Transverse colon (tissue), 4 donors: Measurements from ENCODE around the gene METTL14. TPM values are rescaled to one million over a fixed set of nuclear protein-coding genes. Genes with fewer than 3 reads are reported as not detected.

Experiments used
- DNase-seq: peaks from one replicate; pipeline ENCODE4 v3.0.0-alpha.2; 2019
- H3K27ac ChIP-seq, 4 donors: fragments of 200-600 bp; sonication (generic); 2 replicates each; pipeline ENCODE4 v1.5.1; 2016 to 2018; ENCODE audit warnings: inconsistent platforms in 4 of 4
- H3K27me3 ChIP-seq: fragments of 200-600 bp; sonication (generic); 2 replicates; pipeline ENCODE4 v1.5.1; 2017; ENCODE audit warnings: inconsistent platforms
- H3K36me3 ChIP-seq, 4 donors: fragments of 200-600 bp; sonication (generic); 2 replicates each; pipeline ENCODE4 v1.5.1; 2017 to 2019; ENCODE audit warnings: inconsistent platforms in 4 of 4
- H3K4me1 ChIP-seq, 4 donors: fragments of 200-600 bp; sonication (generic); 2 replicates each; pipeline ENCODE4 v1.5.1; 2017 to 2020; ENCODE audit warnings: inconsistent platforms in 4 of 4
- H3K4me3 ChIP-seq, 4 donors: fragments of 200-600 bp; sonication (generic); 1 replicate in 1 of 4; 2 replicates in 3 of 4; pipeline versions ENCODE4 v1.5.1 to v1.6.1; 2017 to 2019; ENCODE audit warnings: inconsistent platforms in 4 of 4
- H3K9me3 ChIP-seq, 2 donors: fragments of 200-600 bp; sonication (generic); 2 replicates each; pipeline ENCODE4 v1.5.1; 2017 to 2019; ENCODE audit warnings: inconsistent platforms in 2 of 2
- EP300 ChIP-seq: sonication (generic); formaldehyde crosslinking; IDR thresholded peaks from one replicate; pipeline ENCODE4 v1.6.1; 2017; ENCODE audit warnings: antibody characterized with exemption, low read depth
- POLR2A ChIP-seq: fragments of 450-650 bp; IDR thresholded peaks from one replicate; pipeline ENCODE4 v1.6.1; 2016; ENCODE audit warnings: antibody characterized with exemption, mild to moderate bottlenecking, moderate library complexity
- POLR2AphosphoS5 ChIP-seq, 3 donors: sonication (generic); formaldehyde crosslinking; IDR thresholded peaks; one replicate each; pipeline ENCODE4 v1.6.1; 2016; ENCODE audit warnings: antibody characterized with exemption in 3 of 3
- WGBS, 2 donors: methylation state at CpG; one replicate each; pipeline ENCODE4 v1.1.5; 2018; ENCODE audit warnings: low coverage in 1 of 2; 5-methylcytosine and 5-hydroxymethylcytosine counted together
- in situ Hi-C, 4 donors: fragments of 200-750 bp; cut with MboI; loops; one replicate each; pipeline versions ENCODE4 v1.15.0 to v1.15.1; 2017; ENCODE audit warnings: low sequenced_read_pairs in 3 of 4, low pct_ligation_motif_present in 1 of 4, low pct_unique_long_range_greater_than_20kb in 1 of 4
- intact Hi-C: fragments of 100-400 bp; cut with DNase I; formaldehyde crosslinking; loops from one replicate; pipeline ENCODE4 v1.15.1; 2023; ENCODE audit warnings: low total_unique reads
- total RNA-seq, 4 donors: library from RNA; depleted of rRNA; stranded (reverse); fragments of >200 nt; gene quantifications; one replicate each; pipeline ENCODE4 v1.1.0, GENCODE V29; 2016
- TF ChIP-seq, protein P1 (sequence below), 5 experiments: fragments of 200-600 bp in 3 of 5; fragments of 450-650 bp in 2 of 5; sonication (generic) in 3 of 5; IDR thresholded peaks; 1 replicate in 2 of 5; 2 replicates in 3 of 5; pipeline ENCODE4 v1.5.1; 2016 to 2017; ENCODE audit warnings: antibody characterized with exemption in 5 of 5, inconsistent platforms in 3 of 5, mild to moderate bottlenecking in 2 of 5, moderate library complexity in 1 of 5

The METTL14 gene
- total RNA-seq, 4 donors from 2014 or later: 9.8 to 43.0 (median 27.6) TPM

DNA sequence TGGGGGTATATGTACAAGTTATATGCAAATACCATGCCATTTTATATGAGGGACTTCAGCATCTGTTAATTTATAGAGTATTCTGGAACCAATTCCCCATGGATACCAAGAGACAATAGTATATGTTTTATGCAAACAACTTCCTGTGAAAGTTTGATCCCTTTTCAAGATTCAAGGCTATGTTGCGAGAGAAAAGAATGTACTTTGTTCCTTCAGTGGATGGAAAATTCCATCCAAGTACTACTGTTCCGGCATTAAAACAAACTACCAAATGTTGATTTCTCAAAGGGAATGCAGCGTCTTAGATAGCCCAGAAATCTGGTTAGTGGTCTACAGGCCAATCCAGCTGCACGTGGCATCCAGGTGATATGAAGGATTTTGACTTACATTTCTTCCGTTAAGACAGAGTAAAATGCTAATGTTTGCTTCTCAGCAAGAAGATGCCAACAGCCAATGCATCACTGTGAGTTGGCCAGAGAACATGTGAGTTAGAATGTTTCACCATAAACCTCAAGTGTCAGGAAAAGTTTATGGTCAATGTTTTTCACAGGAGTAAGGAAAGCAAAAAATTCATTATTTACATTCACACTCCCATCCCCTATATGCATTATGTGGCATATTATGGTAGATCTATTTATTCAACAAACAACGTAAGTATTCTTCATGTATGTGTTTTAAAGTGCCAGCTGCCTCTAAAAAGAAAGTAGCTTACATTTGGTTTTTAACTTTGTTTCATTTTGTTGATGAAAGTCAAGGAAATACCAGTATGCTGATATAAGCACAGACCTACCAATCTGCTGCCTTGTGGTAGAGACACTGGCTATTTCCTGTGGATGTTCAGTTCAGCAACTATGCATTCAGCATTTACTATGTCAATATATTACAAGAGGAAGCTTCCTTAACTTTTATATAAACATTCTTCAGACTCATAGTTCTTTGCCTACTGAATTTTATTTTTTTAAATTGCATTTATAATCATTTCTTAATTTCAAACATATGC, 44.4 kb downstream of the METTL14 start:
- Histone ChIP-seq H3K4me1 (no peaks in the 10 kb centered on the region), H3K36me3 (peaks cover 0 to 42% (median 10%) of the 10 kb centered on the region in 4 donors), H3K4me3 (no peak overlapping the region), H3K27ac (no peak overlapping the region), H3K27me3 (no peaks in the 10 kb centered on the region), H3K9me3 (no peaks in the 10 kb centered on the region)
- intact Hi-C loops: no loop called here
- 88 to 92% methylated on average over 6 of the region's 6 CpGs for WGBS, 2 donors
- TF ChIP-seq POLR2A (no peak), EP300 (no peak), POLR2AphosphoS5 (IDR thresholded peaks at IDR 0.05) (no peak)
- TF ChIP-seq, protein P1, sequence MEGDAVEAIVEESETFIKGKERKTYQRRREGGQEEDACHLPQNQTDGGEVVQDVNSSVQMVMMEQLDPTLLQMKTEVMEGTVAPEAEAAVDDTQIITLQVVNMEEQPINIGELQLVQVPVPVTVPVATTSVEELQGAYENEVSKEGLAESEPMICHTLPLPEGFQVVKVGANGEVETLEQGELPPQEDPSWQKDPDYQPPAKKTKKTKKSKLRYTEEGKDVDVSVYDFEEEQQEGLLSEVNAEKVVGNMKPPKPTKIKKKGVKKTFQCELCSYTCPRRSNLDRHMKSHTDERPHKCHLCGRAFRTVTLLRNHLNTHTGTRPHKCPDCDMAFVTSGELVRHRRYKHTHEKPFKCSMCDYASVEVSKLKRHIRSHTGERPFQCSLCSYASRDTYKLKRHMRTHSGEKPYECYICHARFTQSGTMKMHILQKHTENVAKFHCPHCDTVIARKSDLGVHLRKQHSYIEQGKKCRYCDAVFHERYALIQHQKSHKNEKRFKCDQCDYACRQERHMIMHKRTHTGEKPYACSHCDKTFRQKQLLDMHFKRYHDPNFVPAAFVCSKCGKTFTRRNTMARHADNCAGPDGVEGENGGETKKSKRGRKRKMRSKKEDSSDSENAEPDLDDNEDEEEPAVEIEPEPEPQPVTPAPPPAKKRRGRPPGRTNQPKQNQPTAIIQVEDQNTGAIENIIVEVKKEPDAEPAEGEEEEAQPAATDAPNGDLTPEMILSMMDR (IDR thresholded peaks at IDR 0.05): no peak
- in situ Hi-C loops: loop anchor here in 1 of 4 donors (25.0 kb wide), 1 partner anchor 558 kb away; no protein-coding TSS in a partner anchor
- no peak for DNase-seq

DNA sequence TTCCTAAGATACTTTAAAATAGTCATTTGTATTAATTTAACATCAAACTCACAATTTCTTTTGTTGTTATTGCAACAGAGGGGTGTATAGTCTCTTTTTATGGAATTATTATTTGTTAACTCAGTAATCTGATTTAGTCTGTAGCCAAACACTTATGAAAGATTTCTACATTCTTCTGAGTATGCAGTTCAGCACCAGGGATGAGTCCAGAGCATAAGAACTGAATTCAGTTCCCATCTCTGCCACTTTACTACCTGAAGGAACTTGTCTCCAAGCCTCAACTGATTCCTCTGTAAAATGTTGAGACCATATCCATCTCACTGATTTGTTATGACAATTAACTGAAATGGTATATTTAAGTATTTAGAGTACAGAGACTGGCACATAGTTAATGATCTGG, 45.5 kb downstream of the METTL14 start:
- in situ Hi-C loops (loop anchor here in 1 of 4 donors (25.0 kb wide), 1 partner anchor 557 kb away; no protein-coding TSS in a partner anchor), intact Hi-C loops (no loop called here)
- Histone ChIP-seq H3K4me1 (no peaks in the 10 kb centered on the region), H3K9me3 (no peaks in the 10 kb centered on the region), H3K27ac (no peak overlapping the region), H3K4me3 (no peak overlapping the region), H3K27me3 (no peaks in the 10 kb centered on the region), H3K36me3 (peaks cover 0 to 42% (median 8%) of the 10 kb centered on the region in 4 donors)
- TF ChIP-seq EP300 (no peak), POLR2A (no peak), POLR2AphosphoS5 (IDR thresholded peaks at IDR 0.05) (no peak)
- TF ChIP-seq, protein P1 (IDR thresholded peaks at IDR 0.05): no peak
- DNase-seq: no peak

DNA sequence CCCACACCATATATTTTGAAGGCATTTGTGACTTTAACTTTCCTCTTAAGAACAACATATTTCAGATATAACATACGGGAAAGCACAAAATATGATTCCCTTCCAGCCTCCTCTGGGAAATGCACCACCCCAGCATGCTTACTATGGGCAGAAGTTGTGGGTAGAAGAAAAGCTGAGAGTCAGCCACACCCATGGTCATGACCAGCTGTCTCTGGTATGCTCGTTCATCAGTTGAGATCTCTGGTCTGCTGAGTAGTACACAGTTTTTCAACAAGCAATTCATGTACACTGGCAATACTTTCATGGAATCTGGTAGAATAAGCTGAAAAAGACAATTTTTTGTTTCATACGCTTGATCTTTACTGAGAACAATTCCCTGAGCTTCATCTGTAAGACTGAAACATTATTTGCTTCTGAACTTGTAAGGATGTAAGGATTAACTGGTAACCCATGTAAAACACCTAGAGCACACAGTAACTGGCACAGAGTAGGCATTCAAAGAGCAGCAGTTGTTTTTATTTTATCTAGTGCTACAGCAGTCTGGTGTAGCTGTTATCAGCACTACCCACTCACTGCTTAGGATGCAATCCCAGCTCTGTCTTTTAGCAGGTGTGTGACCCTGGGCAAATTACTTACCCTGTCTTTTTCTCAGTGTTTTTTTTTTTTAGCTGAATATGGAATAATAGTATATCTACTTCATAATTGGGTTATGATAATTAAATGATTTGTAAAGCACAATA, 47.6 kb downstream of the METTL14 start:
- no peak for DNase-seq
- no peaks in the 10 kb centered on the region for H3K27me3 ChIP-seq
- in situ Hi-C loops (loop anchor here in 1 of 4 donors (25.0 kb wide), 1 partner anchor 555 kb away; no protein-coding TSS in a partner anchor), intact Hi-C loops (no loop called here)
- no peaks in the 10 kb centered on the region for H3K9me3 ChIP-seq
- TF ChIP-seq POLR2A: no peak
- TF ChIP-seq POLR2AphosphoS5 (IDR thresholded peaks at IDR 0.05): no peak
- TF ChIP-seq, protein P1 (IDR thresholded peaks at IDR 0.05): no peak
- TF ChIP-seq EP300: no peak
- H3K4me1 ChIP-seq: no peaks in the 10 kb centered on the region
- WGBS, 2 donors: 55 to 64% methylated on average over 2 to 3 of the region's 3 CpGs
- H3K36me3 ChIP-seq: peaks cover 0 to 34% (median under 1%) of the 10 kb centered on the region in 4 donors
- H3K4me3 ChIP-seq: no peak overlapping the region
- no peak overlapping the region for H3K27ac ChIP-seq
